ENCODE data around the gene SAMD10. TPM values are rescaled to one million over a fixed set of nuclear protein-coding genes. Genes with fewer than 3 reads are reported as not detected.
"Not testable (repeated sequence)": the region's sequence is repeated elsewhere in the genome, so short reads cannot be mapped to it uniquely, and the experiment has no call there.

SAMD10 gene
- total RNA-seq, 2 donors from 2014 or later = 3.1 to 3.7 TPM

DNA sequence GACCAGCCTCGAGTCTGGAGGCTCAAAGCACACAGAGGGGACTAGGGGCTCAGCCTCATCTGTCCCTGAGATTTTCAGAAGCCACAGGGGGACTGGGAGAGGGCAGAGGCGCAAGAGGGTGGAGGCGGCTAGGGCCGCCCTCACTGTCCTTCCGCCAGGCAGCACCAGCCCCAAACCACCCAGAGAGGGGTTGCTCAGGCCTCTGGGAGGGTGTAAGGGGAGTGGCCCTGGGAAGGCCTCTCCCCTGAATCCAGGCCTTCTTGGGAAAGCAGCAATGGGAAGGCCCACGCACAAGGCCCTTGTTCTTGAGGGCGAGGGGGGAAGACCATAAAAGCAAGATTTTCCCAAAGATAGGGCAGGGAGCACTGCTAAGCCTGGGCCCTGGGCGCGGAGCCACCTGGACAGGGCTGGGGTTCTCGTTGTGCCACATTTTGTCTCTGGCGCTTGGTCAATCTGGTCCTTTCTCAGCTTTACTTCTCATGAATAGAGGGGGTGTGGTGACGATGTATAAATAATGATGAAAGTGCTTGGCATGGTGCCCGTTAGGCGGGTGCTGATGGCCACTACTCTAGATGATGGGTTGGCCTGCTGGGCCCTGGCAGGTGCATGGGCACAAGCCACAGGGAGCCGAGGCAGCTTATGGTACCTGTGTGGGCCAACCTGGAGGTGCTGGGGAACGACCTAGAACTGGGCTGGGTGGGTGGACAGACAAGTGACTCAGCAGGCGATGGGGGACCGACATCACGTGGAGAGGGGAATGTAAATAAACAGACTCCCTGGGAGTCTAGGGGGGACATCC lies 4.8 kb downstream of the SAMD10 start:
- TF ChIP-seq, protein P1, sequence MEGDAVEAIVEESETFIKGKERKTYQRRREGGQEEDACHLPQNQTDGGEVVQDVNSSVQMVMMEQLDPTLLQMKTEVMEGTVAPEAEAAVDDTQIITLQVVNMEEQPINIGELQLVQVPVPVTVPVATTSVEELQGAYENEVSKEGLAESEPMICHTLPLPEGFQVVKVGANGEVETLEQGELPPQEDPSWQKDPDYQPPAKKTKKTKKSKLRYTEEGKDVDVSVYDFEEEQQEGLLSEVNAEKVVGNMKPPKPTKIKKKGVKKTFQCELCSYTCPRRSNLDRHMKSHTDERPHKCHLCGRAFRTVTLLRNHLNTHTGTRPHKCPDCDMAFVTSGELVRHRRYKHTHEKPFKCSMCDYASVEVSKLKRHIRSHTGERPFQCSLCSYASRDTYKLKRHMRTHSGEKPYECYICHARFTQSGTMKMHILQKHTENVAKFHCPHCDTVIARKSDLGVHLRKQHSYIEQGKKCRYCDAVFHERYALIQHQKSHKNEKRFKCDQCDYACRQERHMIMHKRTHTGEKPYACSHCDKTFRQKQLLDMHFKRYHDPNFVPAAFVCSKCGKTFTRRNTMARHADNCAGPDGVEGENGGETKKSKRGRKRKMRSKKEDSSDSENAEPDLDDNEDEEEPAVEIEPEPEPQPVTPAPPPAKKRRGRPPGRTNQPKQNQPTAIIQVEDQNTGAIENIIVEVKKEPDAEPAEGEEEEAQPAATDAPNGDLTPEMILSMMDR (IDR thresholded peaks at IDR 0.05) = no peak
- Histone ChIP-seq H3K36me3 (no peaks in the 10 kb centered on the region), H3K27ac (no peak overlapping the region), H3K4me1 (peaks cover 0 to 29% of the 10 kb centered on the region in 2 donors), H3K9me3 (no peaks in the 10 kb centered on the region), H3K27me3 (no peaks in the 10 kb centered on the region), H3K4me3 (no peak overlapping the region)
- no peak for DNase-seq (ENCODE audit: low spot score)

DNA sequence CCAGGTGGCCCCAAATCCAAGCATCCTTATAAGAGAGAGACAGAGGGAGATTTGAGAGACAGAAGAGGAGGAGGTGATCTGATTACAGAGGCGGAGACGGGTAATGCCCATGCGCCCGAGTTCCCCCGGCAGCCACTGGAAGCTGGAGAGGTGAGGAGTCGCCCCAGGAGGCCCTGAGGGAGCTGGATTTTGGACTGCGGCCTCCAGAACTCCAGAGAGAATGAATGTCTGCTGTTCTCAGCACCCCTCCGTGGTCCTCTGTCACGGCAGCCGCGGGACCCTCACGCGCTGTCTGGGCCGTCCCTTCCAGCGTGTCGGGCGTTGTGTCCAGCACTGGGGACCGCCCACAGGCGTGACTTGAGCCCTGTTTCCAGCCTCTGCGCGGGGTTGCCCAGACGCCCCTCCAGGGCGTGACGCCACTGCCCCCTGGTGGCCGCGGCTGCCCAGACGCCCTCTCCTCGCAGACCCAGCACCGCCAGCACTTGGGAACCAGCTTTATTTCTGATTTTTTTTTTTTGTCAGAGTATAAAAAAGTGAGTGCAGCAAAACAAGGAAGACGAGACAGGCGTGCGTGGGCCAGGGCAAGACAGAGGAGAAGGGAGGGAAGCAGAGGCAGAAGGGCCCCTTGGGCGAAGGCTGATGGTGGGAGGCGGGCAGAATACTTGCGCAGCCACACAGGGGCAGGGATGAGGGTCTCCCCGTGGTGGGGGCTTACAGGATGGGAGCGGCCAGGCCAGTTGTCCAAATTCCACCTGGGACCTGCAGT lies 5.6 kb downstream of the SAMD10 start:
- H3K27me3 ChIP-seq = no peaks in the 10 kb centered on the region
- H3K4me1 ChIP-seq = peaks cover 0 to 28% of the 10 kb centered on the region in 2 donors
- peak; percentile 86 for DNase-seq (ENCODE audit: low spot score)
- peak overlapping the region; percentile 25 to 47 for H3K27ac ChIP-seq
- H3K9me3 ChIP-seq = no peaks in the 10 kb centered on the region
- H3K4me3 ChIP-seq = peak overlapping the region; percentile 27 to 34
- TF ChIP-seq, protein P1 (IDR thresholded peaks at IDR 0.05) = peak; percentile 92 to 99
- no peaks in the 10 kb centered on the region for H3K36me3 ChIP-seq

DNA sequence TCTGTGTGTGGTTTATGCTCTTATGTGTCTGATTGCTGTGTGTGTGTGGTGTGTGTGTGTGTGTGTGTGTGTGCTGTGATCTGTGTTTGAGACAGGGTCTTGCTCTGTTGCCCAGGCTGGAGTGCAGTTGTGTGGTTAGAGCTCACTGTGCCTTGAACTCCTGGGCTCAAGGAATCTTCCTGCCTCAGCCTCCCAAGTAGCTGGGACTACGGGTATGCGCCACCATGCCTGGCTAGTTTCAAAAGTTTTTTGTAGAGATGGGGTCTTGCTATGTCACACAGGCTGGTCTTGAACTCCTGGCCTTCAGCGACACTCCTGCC lies 6.3 kb downstream of the SAMD10 start:
- peak overlapping the region in 1 of 2 donors; percentile 47 for H3K27ac ChIP-seq
- TF ChIP-seq, protein P1 (IDR thresholded peaks at IDR 0.05) = no peak
- no peak for DNase-seq (ENCODE audit: low spot score)
- no peaks in the 10 kb centered on the region for H3K27me3 ChIP-seq
- H3K36me3 ChIP-seq = no peaks in the 10 kb centered on the region
- no peak overlapping the region for H3K4me3 ChIP-seq
- H3K9me3 ChIP-seq = no peaks in the 10 kb centered on the region
- peaks cover 0 to 28% of the 10 kb centered on the region in 2 donors for H3K4me1 ChIP-seq

DNA sequence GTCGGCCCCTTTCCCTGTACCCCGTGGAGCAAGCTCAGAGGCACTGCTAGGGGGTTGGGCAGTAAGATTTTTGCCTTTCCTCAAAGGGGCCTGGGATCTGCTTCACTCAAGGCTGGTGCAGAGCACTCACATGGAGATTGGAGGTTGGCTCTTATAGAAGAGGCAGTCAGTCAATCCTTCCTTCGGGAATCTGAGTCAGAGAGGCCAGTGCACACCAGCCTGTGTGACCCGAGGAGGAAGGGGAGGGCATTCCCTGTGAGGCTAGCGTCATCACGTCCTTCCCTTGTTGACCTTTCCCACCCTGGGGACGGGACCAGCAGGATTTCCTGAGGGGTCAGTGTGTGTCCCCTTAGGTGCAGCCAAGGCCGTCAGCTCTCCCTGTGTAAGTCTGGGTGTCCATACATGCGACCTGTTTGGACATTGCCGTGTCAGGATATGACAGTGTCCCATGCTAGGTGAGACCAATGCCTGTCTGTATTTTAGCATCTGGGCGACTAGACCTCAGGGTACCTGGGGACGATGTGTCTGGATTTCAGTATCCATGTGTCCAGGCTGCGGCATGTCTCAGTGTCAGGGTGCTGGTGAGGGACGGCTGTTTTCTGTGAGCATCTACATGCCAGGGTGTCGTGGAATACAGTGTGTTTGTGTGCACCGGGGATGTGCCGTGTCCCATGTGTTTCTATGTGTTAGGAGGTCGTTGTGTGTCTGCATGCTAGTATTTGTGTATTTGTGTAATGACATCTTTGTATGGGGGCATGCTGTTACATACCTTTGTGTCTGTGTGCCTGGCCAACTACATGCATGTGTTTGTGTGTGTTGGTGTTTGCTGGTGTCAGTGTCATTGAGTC lies 6.9 kb downstream of the SAMD10 start:
- no peak for DNase-seq (ENCODE audit: low spot score)
- no peaks in the 10 kb centered on the region for H3K9me3 ChIP-seq
- H3K27ac ChIP-seq = no peak overlapping the region
- H3K4me3 ChIP-seq = no peak overlapping the region
- TF ChIP-seq, protein P1 (IDR thresholded peaks at IDR 0.05) = no peak
- H3K27me3 ChIP-seq = no peaks in the 10 kb centered on the region
- H3K4me1 ChIP-seq = peaks cover 0 to 25% of the 10 kb centered on the region in 2 donors
- H3K36me3 ChIP-seq = no peaks in the 10 kb centered on the region

DNA sequence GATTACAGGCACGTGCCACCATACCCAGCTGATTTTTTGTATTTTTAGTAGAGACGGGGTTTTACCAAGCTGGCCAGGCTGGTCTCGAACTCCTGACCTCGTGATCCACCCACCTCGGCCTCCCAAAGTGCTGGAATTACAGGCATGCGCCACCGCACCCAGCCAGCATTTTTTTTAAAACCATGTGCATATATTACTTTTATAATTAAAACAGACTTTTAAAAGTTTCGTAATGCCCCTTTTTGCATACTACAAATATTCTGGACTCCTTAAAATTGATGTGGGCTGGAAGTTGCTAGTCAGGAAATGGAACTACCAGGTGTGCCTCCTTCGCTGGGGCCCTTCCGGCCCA lies 7.5 kb downstream of the SAMD10 start:
- H3K27ac ChIP-seq; DNase-seq (ENCODE audit: low spot score); H3K36me3 ChIP-seq; H3K9me3 ChIP-seq; H3K27me3 ChIP-seq; H3K4me3 ChIP-seq: not testable (repeated sequence)
- peaks cover 0 to 25% of the 10 kb centered on the region in 2 donors for H3K4me1 ChIP-seq
